ENCODE results near the gene LIMS2.

The LIMS2 gene

DNA sequence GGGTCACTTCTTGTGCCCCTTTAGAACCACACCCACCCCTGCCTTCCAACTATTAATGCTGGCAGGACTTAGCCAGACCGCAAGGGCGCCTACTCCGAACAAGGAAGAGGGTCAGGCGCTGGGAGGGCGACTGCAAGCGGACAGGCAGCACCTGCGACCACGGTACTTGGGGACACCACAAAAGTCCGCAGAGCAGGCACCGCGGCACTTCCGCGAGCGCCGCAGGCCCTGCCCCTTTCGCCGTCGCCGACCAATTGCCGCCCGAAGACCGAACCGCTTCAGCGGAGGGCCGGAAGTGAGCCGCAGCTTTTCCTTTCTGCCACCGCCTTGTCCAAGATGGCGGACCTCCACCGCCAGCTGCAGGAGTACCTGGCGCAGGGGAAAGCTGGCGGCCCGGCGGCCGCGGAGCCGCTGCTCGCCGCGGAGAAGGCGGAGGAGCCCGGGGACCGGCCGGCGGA lies 25.9 kb upstream of the LIMS2 start, which contains the start of gene SFT2D3:
TSS of gene SFT2D3 (plus strand) at position 305 of the 458 bp plus-strand sequence. CDS start at position 337, 32 bp downstream.
- peak; percentile 90 for DNase-seq

DNA sequence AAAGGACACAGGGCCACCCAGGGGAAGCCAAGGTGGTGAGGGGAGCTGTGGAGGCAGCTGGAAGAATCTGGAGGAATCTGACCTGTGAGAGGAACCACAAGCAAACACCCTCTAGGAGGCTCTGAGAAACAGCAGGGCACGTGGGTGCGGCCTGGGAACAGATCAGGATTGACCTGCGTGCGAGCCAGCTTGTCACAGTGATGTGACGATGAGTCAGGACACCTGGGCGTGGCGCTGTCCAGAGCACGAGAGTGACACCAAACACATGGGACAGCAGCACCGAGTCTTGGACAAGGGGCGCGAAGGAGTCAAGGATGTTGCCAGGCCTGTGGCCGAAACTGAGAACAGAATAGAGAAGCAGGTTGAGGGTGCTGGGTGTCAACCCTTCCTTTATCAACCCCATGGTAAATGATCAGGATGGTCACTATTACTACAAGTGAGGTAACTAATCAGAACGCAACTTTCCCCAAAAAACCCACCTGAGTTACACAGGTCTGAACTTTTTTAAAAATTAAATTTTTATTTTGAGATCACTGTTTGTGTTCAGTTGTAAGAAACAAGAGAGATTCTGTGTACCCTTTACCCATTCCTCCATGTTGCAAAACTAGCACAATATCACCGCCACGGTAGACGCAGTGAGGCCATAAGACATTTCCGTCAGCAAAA lies 25.3 kb upstream of the LIMS2 start:
- DNase-seq, result no peak

DNA sequence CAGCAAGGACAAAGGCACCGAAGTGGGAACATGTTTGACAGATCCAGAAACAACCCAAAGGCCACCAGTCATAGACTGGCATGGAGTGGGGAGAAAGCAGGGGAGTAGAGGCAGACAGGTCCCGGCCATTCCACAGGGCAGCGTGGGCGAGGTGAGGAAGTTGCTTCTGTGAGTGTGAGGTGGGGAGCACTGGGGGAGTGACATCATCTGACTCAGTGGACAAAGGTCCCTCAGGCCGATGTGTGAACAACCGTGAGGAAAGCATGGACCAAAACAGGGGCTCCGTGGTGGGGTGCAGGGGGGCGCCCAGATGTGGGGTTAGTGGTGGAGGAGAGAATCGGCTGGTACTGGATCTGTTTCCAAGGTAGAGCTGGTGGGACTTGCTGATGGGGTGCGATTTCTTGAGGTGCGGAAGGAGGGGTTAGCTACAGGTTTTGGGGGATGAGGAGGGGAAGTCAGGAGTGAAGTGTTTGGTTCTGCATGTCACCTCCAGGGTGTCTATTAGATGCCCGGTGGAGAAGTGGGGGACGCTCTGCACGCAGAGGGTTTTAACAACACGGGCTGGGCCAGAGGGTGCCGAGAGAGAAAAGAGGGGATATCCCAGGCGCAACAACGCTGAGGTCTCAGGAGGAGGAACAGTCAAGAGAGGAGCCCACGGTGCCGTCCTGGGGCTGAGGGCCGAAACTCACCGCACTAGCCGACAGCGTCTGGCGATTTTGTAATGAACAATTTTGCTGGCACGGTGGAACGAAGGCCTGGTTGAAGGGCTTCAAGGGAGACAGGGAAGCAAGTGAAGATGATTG lies 23.4 kb upstream of the LIMS2 start:
- no peak for DNase-seq

DNA sequence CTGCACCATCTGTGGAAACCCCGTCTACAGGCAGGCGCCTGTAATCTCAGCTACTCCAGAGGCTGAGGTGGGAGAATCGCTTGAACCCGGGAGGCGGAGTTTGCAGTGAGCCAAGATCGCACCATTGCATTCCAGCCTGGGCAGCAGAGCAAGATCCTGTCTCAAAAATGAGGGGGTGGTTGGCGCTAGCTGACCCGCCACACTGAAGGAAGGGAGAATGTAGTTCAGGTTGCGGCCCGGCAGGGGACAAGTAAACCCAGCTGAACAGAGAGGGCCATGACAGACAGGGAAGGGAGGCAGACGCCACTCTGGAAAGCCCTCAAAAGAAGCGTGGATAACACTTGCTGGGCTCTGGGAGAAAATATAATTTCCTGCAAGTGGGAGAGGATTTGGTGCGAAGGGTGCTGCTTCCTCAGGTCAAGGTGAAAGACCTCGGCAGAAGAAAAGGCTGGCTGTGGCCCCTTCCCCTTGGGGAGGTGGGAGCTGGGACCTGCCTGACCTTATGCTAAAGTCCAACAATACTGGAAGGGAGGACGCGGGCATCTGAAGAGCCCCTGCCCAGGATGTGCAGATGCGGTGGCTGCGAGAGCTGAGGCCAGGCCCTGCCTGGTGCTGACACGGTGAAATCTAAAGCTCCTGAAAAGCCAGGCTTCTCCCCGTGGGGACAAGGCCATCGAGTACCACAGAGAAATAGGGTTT lies 22.3 kb upstream of the LIMS2 start:
- no peak for DNase-seq

DNA sequence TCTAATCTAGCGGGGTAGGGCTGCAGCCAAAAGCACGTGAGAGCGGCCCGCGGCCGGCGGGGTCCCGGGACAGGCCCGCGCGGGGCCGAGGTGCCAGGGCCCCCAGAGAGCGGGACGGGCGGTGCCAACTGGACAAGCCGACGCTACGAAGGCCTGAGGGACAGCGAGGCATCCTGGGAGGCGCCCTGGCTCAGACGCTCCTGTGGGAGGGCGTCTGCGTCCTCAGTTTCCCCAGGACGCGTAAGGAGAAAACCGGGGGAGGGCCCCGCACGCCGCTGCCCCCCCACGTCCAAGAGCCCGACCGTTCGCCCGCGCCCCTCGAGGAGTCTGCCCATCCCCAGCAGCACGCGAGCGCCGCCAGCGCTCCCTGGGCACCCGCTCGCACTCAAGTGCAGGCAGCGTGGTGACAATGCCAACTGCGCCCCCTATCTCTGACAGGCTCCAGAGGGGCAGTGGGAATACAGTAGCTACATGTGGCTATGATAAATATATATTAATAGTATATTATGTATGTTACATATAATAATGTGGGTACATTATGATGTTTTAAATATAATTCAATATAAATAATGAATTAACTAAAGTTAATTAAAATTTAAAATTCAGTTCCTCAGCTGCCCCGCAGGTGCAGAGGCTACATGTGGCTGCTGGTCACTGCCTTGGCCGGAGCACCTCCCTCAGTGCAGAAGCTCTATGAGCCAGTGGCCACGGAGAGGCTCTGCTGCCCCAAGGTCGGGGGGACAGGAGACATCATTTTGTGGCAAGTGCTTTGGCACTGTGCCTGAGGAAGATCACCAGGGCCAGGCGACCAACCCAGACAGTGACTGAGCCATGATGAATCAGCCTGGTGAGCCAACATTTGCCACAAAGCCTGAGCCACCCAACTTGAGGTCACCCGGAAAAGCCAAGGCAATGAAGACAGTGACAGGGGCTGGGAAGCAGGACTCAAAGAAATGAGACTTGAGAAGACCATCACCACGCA lies 20.5 kb upstream of the LIMS2 start:
- DNase-seq, result peak; percentile 71

DNA sequence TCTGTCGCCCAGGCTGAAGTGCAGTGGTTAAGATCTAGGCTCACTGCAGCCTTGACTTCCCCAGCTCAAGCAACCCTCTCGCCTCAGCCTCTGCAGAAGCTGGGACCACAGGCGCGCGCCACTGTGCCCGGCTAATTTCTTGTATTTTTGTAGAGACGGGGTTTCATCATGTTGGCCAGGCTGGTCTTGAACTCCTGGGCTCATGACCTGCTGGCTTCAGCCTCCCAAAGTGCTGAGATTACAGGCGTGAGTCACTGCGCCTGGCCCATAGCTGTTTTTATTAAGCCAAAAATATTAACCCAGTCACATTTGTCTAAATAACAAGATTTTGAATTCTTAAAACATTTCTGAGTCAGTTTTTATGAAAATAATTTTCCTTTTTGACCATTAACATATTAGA lies 19.7 kb upstream of the LIMS2 start:
- DNase-seq, result peak; percentile 38

DNA sequence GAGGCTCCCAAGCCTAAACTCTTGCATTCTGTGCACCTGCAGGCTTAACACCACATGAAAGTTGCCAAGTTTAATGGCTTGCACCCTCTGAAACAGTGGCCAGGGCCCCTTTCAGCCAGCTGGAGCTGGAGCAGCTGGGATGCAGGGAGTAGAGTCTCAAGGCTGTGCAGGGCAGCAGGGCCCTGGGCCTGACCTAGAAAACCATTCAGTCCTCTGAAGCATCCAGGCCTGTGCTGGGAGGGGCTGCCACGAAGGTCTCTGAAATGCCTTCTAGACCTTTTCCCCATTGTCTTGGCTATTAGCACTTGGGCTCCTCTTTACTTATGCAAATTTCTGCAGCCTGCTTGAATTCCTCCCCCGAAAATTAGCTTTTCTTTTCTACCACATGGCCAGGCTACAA lies 15.4 kb upstream of the LIMS2 start:
- no peak for DNase-seq

DNA sequence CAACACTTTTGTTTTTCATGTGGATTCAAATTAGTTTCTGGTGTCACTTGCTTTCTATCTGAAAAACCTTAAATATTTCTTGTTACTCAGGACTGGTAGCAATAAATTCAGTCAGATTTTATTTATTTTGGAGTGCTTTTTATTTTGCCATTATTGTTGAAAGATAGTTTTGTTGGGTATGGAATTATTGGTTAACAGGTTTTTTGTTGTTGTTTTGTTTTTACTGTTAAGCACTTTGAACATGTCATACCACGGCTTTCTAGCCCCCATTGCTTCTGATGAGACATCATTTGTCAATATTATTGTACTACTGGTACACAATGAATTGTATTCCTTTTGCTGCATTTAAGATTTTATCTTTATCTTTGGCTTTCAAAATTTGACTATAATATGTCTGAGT lies 13.1 kb upstream of the LIMS2 start:
- DNase-seq, result no peak

DNA sequence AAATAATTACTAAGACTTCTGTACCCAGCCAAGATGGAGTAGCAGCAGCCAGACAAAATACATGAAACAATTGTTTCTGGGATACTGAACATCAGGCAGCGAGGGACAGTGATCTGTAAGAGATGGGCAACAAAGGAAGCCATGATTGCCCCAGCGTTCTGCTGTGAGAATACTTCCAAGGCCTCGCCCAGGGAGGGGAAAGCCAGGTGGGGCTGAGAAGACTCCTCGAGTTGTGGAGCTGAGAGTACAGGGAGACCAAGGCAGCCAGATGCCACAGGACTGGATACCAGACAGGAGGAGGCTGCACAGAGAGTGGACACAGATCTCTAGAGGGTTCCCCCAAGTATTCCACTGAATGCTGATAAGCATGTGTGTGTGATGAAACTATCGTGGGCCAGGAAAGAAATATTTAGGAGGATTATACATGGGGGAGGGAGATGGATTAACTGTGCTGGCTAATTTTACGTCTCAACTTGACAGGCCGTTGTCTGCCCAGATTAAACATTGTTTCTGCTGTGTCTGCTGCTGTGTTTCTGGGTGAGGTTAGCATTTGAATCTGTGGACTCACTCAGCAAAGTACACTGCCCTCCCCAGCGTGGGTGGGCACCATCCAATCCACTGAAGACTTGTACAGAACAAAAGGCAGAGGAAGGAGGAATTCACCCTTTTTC lies 10.2 kb upstream of the LIMS2 start:
- no peak for DNase-seq

DNA sequence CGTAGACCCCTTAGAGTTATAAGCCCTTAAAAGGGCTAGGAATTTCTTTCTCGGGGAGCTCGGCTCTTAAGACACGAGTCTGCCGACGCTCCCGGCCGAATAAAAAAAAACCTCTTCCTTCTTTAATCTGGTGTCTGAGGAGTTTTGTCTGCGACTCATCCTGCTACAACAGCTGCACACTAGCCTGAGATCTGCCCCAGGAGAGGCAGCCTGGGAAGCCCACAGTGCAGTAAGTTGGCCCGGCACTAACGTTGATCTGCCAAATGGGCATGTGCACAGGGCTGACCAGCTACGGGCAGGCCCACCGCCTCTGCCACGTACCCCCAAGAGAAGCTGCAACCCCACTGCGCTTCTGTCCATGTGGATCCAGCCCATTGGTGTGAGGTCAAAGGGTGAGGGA lies 8.4 kb upstream of the LIMS2 start:
- DNase-seq, result peak; percentile 52

DNA sequence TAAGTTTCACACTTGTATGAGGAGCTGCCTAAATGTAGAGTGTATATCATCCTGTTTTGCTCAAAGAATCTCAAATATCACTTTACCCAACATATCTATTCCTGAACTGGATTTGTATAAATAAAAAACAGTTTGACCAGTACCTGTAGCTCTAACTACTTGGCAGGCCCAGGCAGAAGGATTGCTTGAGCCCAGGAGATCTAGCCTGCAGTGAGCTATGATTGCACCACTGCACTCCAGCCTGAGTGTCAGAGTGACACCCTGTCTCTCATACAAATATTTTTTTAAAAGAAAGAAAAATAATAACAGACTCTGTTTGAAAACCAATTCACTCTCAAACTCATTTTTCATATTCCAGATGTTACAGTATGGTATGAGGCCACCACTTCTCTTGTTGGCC lies 7.7 kb upstream of the LIMS2 start:
- no peak for DNase-seq

DNA sequence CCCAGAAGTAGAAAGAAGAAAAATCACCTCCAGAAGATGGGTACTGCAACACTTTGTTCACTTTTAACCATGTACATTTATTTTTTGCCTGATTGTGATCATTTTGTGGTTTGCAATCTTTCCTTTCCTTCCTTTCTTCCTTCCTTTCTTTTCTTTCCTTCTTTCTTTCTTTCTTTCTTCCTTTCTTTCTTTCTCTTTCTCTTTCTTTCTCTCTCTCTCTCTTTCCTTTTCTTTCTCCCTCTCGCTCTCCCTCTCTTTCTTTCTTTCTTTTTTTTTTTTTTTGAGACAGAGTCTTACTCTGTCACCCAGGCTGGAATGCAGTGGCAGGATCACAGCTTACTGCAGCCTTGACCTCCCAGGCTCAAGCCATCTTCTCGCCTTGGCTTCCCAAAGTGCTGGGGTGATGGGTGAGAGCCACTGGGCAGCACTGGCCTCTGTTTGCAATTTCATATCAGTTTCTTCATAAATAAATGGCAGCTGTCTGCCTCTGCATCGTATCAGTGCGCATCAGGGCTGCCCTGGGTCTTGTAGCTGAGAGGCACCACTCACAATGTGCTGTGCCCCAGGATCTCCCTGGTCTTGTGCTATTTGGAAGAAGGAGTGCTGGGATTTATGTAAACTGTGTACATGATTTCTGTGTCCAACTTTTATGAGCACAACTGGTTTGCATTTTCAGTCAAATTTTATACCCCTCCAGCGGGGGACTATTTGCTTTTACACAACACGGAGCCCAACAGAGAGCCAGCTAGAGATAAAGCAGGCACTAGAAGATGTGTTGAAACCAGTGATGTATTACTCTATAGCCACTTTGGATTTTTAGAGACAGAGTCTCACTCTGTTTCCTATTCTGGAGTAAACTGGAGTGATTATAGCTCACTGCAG lies 6.9 kb upstream of the LIMS2 start:
- DNase-seq, result no peak

DNA sequence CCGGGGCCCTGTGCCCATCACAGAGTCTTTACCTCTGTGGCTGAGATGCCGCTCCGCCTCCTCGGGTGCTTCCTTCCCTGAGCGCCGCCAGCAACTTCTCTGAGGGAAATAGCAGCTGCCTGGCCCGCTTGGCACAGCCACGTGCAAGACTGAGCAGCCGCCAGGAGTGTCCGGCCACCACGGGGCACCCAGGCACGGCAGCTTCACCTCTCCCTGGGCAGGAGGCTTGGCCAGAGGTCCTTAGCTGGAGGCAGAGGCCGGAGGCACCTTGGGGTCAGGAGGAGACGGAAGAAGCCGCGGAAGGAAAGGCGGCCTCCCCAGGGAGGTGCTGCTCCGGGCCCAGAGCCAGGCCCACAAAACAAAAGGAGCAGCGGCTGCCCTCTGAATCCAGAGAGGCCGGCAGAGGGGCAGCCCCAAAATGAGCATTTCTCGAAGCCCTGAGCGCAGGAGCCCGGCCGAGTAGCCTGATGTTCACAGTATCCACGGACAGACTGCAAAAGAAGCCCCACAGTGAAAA lies 6.0 kb upstream of the LIMS2 start:
- DNase-seq, result no peak

DNA sequence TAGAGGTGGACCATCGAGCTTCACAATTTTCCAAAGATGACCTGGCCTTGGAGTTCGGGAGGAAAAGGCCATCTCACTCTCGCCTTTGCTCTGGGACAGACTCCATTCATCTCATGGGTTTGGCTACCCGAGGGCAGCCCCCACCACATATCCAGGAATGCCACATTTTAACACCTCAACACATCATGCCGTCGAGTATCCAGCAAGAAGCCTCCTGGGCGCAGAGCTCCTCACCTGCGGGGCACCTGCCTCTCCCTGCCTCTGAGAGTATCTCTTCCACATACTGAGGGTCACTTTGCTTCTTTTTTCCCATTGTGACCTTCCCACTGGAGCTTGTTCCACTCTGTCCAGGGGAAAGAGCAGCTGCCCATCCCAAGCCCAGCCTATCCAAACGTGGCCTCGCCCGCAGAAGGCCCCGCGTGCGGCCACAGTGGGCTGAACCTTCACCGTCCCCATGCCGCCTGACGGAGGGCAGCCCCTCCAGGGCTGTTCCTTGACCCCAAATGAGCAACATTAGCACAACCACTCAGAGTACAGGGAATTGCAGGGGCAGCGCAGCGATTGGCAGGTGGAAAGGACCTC lies 5.5 kb upstream of the LIMS2 start:
- DNase-seq, result no peak

DNA sequence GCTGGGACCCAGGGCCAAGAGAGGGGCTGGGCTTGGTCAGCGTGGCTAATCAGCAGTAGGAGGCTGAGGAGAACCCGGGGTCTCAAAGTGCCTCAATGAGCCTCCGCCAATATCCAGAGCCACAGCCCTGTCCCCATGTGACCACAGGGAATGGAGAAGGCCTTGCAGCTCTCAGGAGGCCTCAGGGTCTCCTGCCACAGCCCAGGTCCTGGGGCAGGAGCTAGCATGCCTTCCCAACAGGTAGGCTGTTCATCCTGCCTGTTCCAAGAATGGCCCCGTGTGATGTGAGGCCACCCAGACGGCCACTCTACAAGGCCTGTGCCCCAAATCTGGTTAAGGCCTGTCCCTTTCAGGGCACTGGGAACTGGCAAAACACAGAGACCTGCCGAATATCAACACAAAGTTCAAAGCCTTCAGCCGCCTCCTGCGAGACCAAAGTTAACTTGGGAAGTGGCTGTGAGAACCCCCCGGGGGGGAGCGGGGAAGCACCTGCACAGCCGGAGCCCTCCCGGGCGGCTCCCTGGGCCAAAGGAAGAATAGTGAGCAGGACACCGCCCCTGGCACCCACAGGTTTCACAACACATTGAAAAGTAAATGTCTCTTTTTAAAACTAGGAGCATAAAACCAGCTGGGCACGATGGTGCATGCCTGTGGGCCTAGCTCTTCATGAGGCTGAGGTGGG lies 4.5 kb upstream of the LIMS2 start:
- DNase-seq, result no peak

DNA sequence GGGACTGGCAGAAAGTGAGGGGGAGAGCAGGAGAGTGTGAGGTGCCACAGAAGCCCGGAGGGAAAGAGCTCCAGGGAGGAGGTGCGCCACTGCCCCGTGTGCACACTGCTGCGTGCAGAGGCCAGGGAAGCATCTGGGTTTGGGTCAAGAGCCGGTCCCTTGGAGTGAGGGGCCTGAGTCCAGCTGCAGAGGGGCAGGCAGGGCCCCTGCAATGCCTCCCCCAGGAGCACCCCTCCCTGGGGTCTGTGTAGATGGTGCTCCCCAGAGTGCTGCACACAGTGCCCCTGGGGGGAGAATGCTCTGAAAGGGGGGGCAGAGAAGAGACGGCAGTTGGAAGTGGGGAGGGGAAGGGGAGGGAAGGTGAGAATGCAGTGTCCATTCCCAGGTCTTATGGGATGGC lies 3.7 kb upstream of the LIMS2 start:
- DNase-seq, result no peak

DNA sequence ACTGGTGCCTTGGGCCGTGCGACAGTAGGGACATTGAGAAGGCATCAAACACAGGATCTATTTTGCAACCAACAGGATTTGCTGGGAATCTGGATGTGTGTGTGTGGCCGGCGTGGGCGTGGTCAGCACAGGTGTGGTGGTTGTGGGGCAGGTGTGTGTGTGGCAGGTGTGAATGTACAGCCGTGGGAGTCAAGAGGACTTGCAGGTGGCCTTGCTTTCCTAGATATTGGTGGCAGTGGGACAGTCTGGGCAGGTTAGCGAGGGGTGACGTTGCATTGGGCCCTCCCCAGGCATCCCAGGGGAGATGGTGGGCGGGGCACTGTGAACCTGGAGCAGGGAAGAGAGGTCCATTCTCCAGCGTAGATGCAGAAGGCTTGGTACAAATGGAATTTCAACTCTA lies 3.2 kb upstream of the LIMS2 start:
- no peak for DNase-seq

DNA sequence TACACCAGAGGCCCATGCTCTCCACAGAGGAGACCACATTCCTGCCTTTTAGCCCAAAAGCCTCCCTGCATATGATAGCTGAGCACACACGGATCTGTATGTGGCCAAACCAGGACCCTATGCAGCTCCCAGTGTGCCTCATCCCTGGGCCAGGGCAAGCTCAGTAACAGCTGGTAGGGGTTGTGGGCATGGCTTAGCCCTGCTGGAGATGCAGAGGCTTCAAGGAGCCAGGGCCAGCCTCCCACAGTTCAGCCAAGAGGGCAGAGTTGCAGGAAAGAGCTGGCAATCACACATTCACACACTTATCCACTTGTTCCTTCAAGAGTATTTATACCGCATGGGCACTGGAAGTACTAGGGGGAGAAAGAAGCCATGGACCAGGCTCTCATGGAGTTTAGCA lies 1.6 kb upstream of the LIMS2 start:
- no peak for DNase-seq

All from HCEC 1CT (cell line).